GM12878 (cell line): Measurements from ENCODE around the gene INTS7. TPM values are rescaled to one million over a fixed set of nuclear protein-coding genes. Genes with fewer than 3 reads are reported as not detected.

Experiments
- ATAC-seq: fragments of 200-7000 bp; cut with Tn5 transposase; 3 replicates; pipeline ENCODE4 v1.9.1; 2020; ENCODE audit warnings: mild to moderate bottlenecking, moderate library complexity
- BruUV-seq: library from RNA; stranded (reverse); fragments of 400-500 nt; replicated peaks from 2 replicates; lab custom pipeline; 2021; lab: Mats Ljungman, UMichigan
- CTCF ChIA-PET: fragments of 300-600 bp; sonication (Branson Sonifier 250); formaldehyde crosslinking; extraction: SDS; loops from one replicate; lab custom pipeline; 2021; ENCODE audit warnings: inconsistent platforms; lab: Yijun Ruan, JAX
- POLR2A ChIA-PET: fragments of 350-600 bp; formaldehyde crosslinking; extraction: SDS; loops from one replicate; lab custom pipeline; 2021; ENCODE audit warnings: inconsistent platforms; lab: Charles Lee
- RAD21 ChIA-PET: fragments of 300-600 bp; sonication (Branson Sonifier 250); formaldehyde crosslinking; loops from one replicate; lab custom pipeline; 2023; ENCODE audit warnings: antibody characterized with exemption; ENCODE audit not compliant: unreplicated experiment; lab: Charles Lee
- SMC1A ChIA-PET: fragments of 300-600 bp; sonication (Branson Sonifier 250); formaldehyde crosslinking; loops from one replicate; lab custom pipeline; 2023; ENCODE audit not compliant: unreplicated experiment, uncharacterized antibody; lab: Charles Lee
- DNase-seq: peaks from one replicate; pipeline ENCODE4 v3.0.0-alpha.2; 2011; ENCODE audit warnings: low read depth, low spot score
- FAIRE-seq: peaks from 3 replicates; lab custom pipeline; 2011; peaks lifted over from hg19 to GRCh38; lab: Jason Lieb, UNC
- H2AFZ ChIP-seq: 2 replicates; pipeline ENCODE4 v1.6.0; 2011; ENCODE audit warnings: low read depth, low read length, control low read depth; ENCODE audit not compliant: control insufficient read depth
- H3K27ac ChIP-seq: 2 replicates; pipeline ENCODE4 v1.5.1; 2011; ENCODE audit warnings: control low read depth; ENCODE audit not compliant: control insufficient read depth, insufficient read depth
- H3K27me3 ChIP-seq, 2 experiments: replicated peaks in 1 of 2; 2 replicates each; pipeline versions ENCODE4 v1.6.0 to v1.6.1; 2011; ENCODE audit warnings: low read length in 1 of 2; ENCODE audit not compliant: control insufficient read depth in 2 of 2, insufficient read depth in 2 of 2
- H3K36me3 ChIP-seq, 2 experiments: 2 replicates each; pipeline ENCODE4 v1.5.1; 2011; ENCODE audit warnings: low read length in 1 of 2; ENCODE audit not compliant: control insufficient read depth in 2 of 2, insufficient read depth in 2 of 2
- H3K4me1 ChIP-seq: 2 replicates; pipeline ENCODE4 v1.6.1; 2011; ENCODE audit warnings: mild to moderate bottlenecking, low read length, moderate library complexity, mixed read lengths; ENCODE audit not compliant: control insufficient read depth, insufficient read depth
- H3K4me2 ChIP-seq: 2 replicates; pipeline ENCODE4 v1.6.0; 2011; ENCODE audit warnings: control low read depth; ENCODE audit not compliant: control insufficient read depth, insufficient read depth
- H3K4me3 ChIP-seq: fragments of 200-600 bp; sonication (generic); 2 replicates; pipeline ENCODE4 v1.5.1; 2016
- H3K79me2 ChIP-seq: 2 replicates; pipeline ENCODE4 v1.6.0; 2011; ENCODE audit warnings: low read length; ENCODE audit not compliant: control insufficient read depth, insufficient read depth
- H3K9ac ChIP-seq: 2 replicates; pipeline ENCODE4 v1.8.0; 2011; ENCODE audit warnings: low read length, control low read depth, mixed read lengths; ENCODE audit not compliant: control insufficient read depth, insufficient read depth
- H3K9me3 ChIP-seq: replicated peaks from 3 replicates; pipeline ENCODE4 v1.5.1; 2011; ENCODE audit warnings: mild to moderate bottlenecking, low read length; ENCODE audit not compliant: control insufficient read depth, insufficient read depth
- H4K20me1 ChIP-seq: 2 replicates; pipeline ENCODE4 v1.6.0; 2011; ENCODE audit not compliant: control insufficient read depth, insufficient read depth
- E2F8 ChIP-seq: fragments of 450-650 bp; IDR thresholded peaks from 2 replicates; pipeline ENCODE4 v1.6.1; 2018; ENCODE audit warnings: mild to moderate bottlenecking, low read depth, moderate library complexity; ENCODE audit not compliant: partially characterized antibody
- GATAD2B ChIP-seq: fragments of 450-650 bp; conservative IDR thresholded peaks from 2 replicates; pipeline ENCODE4 v1.6.1; 2017; ENCODE audit warnings: low read depth, mild to moderate bottlenecking, moderate library complexity
- MYC ChIP-seq: IDR thresholded peaks from 2 replicates; pipeline ENCODE4 v1.6.1; 2011; ENCODE audit warnings: mild to moderate bottlenecking, low read length, moderate library complexity, inconsistent platforms; ENCODE audit not compliant: insufficient read depth, insufficient replicate concordance, insufficient read length, severe bottlenecking
- NFYB ChIP-seq: IDR thresholded peaks from 2 replicates; pipeline ENCODE4 v1.6.1; 2011; ENCODE audit warnings: low read depth, mild to moderate bottlenecking, low read length, improper control_type of control experiment, moderate library complexity; ENCODE audit not compliant: insufficient read depth
- PAX5 ChIP-seq: IDR thresholded peaks from 2 replicates; pipeline ENCODE4 v1.6.1; 2011; ENCODE audit warnings: low read depth, low read length, borderline replicate concordance
- WRNIP1 ChIP-seq: IDR thresholded peaks from 2 replicates; pipeline ENCODE4 v1.6.1; 2011; ENCODE audit warnings: low read depth, low read length, improper control_type of control experiment, borderline replicate concordance
- ZNF384 ChIP-seq: IDR thresholded peaks from 2 replicates; pipeline ENCODE4 v1.6.1; 2012; ENCODE audit warnings: low read depth, mild to moderate bottlenecking, low read length, improper control_type of control experiment, borderline replicate concordance
- ZNF592 ChIP-seq: fragments of 450-650 bp; IDR thresholded peaks from 2 replicates; pipeline ENCODE4 v1.6.1; 2017; ENCODE audit warnings: mild to moderate bottlenecking, moderate library complexity
- WGBS: methylation state at CpG from one replicate; pipeline ENCODE4 v1.1.6; 2016; ENCODE audit warnings: low lambda C conversion rate; ENCODE audit not compliant: insufficient replicate concordance, insufficient coverage; ENCODE audit errors: missing lambda C conversion rate; 5-methylcytosine and 5-hydroxymethylcytosine counted together
- in situ Hi-C: fragments of 300-500 bp; cut with MboI; formaldehyde crosslinking; loops from 9 replicates; pipeline ENCODE4 v1.14.3; 2018; ENCODE audit warnings: mixed read lengths
- intact Hi-C: fragments of 100-400 bp; cut with micrococcal nuclease; formaldehyde crosslinking; loops from one replicate; pipeline ENCODE4 v1.14.2; 2022; ENCODE audit not compliant: unreplicated experiment
- polyA plus RNA-seq, 11 experiments: library from polyadenylated mRNA; depleted of rRNA in 4 of 11; unstranded in 6 of 11; stranded (reverse) in 5 of 11; fragments of >200 nt; fragmentation: Nextera tagmentation in 4 of 11; fragmentation: Illumina TruSeq in 1 of 11; extraction: Ambion mirVana in 4 of 11; extraction: Trizol in 1 of 11; gene quantifications; 1 replicate in 1 of 11; 2 replicates in 10 of 11; pipeline versions ENCODE4 v1.2.1 to v1.2.3, GENCODE V29; 2011 to 2016; ENCODE audit warnings: inconsistent platforms in 2 of 11, missing spikeins in 2 of 11, low read depth in 1 of 11
- total RNA-seq, 4 experiments: library from RNA; depleted of rRNA in 3 of 4; stranded (reverse); fragments of >200 nt in 3 of 4; fragmentation: Illumina TruSeq in 1 of 4; extraction: Trizol in 1 of 4; gene quantifications; 2 replicates each; pipeline versions ENCODE4 v1.2.1 to v1.2.3, GENCODE V29; 2013 to 2021
- TF ChIP-seq, protein P1 (sequence below): fragments of 450-650 bp; IDR thresholded peaks from 2 replicates; pipeline ENCODE4 v1.6.1; 2016; ENCODE audit warnings: mild to moderate bottlenecking

Gene INTS7
- total and polyA plus RNA-seq, 10 of the 15 experiments (the other 5 are each of a cell fraction or from before 2014, with no cell fraction given), result 17.1 to 49.1 (median 26.8) TPM

GRCh38 chr1:211920602-211921226, 114.6 kb downstream of the INTS7 start (continued):
- TF ChIP-seq ZNF592 (no peak), GATAD2B (no peak), PAX5 (no peak), WRNIP1 (no peak)
- TF ChIP-seq, protein P1, sequence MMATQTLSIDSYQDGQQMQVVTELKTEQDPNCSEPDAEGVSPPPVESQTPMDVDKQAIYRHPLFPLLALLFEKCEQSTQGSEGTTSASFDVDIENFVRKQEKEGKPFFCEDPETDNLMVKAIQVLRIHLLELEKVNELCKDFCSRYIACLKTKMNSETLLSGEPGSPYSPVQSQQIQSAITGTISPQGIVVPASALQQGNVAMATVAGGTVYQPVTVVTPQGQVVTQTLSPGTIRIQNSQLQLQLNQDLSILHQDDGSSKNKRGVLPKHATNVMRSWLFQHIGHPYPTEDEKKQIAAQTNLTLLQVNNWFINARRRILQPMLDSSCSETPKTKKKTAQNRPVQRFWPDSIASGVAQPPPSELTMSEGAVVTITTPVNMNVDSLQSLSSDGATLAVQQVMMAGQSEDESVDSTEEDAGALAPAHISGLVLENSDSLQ, result no peak
- TF ChIP-seq, all 136 proteins: peak for 0

DNA sequence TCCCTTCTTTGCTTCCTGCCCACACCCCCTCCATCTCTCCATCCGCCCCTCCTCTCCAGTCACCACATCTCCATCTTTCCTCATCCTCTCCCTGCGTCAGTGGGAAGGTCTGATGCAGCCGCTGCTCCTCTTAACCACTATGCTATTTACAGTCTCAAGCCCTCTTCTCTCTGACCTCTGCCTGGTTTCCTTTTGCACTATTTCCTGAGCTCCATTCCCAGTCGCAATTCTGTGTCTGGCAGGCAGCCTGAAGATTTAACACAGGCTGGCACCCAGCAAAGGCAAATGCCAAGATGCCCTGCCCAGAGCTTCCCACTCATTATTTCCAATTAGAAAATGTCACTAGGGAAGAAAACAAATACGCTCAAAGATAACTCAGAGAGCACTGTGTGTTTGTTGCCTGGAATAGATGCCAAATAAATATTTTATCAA, 115.2 kb downstream of the INTS7 start:
- Histone ChIP-seq H3K27ac (no peak overlapping the region), H3K9ac (no peak overlapping the region), H4K20me1 (no peaks in the 10 kb centered on the region), H3K4me2 (no peak overlapping the region), H3K4me1 (no peaks in the 10 kb centered on the region), H3K36me3 (no peaks in the 10 kb centered on the region), H3K27me3 (no peaks in the 10 kb centered on the region), H3K4me3 (no peak overlapping the region), H2AFZ (no peak overlapping the region), H3K9me3 (no peaks in the 10 kb centered on the region; the same call in 2 of the 3 replicates), H3K79me2 (no peaks in the 10 kb centered on the region)
- ChIA-PET CTCF (interaction anchor here (1.3 to 1.4 kb wide), 2 partner anchors 15 to 239 kb away, joined by 3 to 5 read pairs; no protein-coding TSS in a partner anchor), POLR2A (no interaction called here), SMC1A (interaction anchor here (0.7 to 1.3 kb wide), 4 partner anchors 10 to 322 kb away, joined by 3 to 4 read pairs (median 3); no protein-coding TSS in a partner anchor), RAD21 (interaction anchor here (1.2 kb wide), 1 partner anchor 239 kb away, joined by 3 read pairs; no protein-coding TSS in a partner anchor)
- BruUV-seq, result no TSS peak
- 62% methylated on average over 5 of the region's 5 CpGs for WGBS
- ATAC-seq (no peak), DNase-seq (no peak), FAIRE-seq (no peak)
- in situ Hi-C loops (no loop called here), intact Hi-C loops (no loop called here)
- TF ChIP-seq ZNF384 (no peak), NFYB (no peak), E2F8 (no peak), MYC (no peak)
